ENCODE results near the gene PARVB.
"Not testable (repeated sequence)": the region's sequence is repeated elsewhere in the genome, so short reads cannot be mapped to it uniquely, and the experiment has no call there.

Gene PARVB

DNA sequence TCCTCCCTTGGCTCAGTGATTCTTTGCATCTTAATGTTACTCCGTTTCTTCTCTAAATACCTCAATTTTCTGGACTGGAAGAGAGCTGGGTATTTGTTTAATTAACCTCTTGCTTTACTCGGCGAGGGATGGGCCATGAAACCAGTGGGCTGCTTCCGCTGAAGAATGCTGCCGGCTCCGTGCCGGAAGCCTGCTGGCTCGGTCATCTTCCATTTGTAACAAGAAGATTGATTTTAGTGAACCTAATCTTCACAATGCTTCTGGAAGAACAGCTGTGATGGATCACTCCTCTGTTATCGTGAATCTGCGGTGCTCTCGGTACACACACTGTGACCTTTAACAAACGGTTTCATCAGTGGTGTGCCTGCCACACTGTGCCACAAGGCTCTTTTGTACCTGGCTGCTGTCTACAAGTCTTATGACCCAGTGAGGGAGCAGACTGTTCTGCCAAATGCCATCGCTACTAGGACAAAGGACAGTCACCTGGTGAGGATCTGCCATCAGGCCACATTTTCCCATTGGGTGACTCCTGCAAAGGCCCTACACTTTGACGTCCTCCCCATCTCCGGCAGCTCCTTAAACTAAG is 25.3 kb upstream of the PARVB start:
- DNase-seq: no peak

GRCh38 chr22:43999378-43999777 is 24.7 kb upstream of the PARVB start:
- no peak for DNase-seq

DNA sequence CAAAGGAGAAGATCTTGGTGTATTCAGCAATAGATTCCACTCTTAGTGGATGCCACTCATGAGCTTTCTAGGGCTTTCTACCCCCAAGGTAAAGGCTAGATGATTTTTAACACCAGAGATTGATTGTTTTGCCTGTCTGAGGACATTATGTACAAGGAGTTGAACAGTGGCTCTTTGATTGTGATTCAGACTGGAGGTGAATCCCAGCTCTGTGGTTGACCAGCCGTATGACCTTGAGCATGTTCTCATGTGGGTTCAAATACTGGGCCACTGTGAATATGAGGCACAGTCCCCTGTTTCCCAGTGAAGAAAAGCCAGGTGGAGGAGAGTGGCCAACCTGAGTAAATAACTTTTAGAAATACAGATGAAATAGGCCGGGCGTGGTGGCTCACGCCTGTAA is 24.0 kb upstream of the PARVB start:
- DNase-seq: no peak

GRCh38 chr22:44001521-44001920 is 22.6 kb upstream of the PARVB start:
- no peak for DNase-seq

DNA sequence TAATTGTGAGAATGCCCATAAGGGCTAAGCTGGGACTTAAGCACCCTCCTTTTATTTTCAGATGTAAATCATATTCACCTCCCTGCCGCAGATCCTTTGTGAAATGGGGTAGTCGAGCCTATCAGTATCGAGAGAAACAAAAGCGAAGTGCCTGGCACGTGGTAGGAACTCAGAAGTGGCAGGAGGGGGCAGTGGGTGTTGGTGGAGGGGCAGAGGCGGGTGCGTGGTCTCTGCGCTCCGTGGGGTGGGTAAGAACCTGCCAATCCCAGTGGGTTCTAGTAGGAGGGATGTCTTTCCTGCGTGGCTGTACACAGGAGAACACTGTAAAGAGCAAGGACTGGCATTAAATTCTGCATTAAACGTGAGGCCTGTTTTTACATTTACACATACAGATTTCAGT is 21.8 kb upstream of the PARVB start:
- DNase-seq: no peak

DNA sequence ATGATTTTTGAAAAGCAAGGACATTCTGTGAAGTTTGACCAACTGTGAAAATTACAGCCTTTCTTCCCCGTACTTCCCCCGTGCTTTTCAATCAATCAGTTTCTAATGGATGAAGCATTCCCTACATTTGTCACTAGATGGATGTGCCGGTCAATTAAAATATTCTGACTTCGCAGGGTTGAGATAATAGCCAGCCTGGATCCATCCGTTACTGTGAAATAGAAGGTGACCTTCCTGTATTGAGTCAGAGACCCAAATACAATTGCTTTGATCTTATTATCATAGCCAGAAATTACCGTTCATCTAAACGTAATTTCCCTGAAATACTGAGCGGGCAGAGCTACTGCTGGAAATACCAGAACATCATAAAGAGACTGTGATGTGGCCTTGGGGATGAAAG is 21.1 kb upstream of the PARVB start:
- no peak for DNase-seq

- DNase-seq: no peak
Measured at GRCh38 chr22:44003405-44004103, 20.5 kb upstream of the PARVB start.

DNA sequence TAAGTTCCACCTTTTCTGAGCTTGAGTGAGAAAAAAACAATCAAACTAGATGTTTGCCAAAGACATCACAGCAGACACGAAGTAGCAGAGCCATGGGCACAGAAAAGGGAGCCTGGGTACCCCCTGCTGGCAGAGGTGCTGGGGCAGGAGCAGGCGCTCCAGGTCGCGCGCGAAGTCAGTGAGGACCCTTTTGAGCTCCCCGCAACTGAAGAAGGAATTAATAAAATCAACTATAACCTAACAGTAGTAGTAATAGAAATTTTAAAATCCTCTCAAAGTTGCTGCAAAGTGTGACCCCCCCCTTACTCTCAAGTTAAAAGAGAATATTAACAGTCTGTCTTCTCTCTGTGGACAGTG is 20.0 kb upstream of the PARVB start:
- DNase-seq: no peak

DNA sequence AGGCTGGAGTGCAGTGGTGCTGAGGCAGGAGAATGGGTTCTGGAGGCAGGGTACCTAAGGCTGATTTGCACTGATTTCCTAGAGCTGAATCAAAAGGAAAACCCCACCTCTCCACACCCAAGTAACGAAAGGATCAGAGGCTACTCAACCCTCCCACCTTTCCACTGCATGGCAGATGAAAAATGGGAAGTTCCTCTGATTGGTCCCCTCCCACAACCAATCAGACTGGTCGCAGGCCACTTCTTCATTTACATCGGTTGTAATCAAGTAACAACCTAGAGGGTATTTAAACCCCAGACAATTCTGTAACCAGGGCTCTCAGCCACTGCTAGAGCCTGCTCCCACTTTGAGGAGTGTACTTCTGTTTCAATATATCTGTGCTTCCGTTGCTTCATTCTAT is 18.6 kb upstream of the PARVB start:
- no peak for DNase-seq

GRCh38 chr22:44012162-44012561 is 11.9 kb upstream of the PARVB start:
- DNase-seq: no peak

- DNase-seq: no peak
Measured at GRCh38 chr22:44012591-44012990, 11.5 kb upstream of the PARVB start.

DNA sequence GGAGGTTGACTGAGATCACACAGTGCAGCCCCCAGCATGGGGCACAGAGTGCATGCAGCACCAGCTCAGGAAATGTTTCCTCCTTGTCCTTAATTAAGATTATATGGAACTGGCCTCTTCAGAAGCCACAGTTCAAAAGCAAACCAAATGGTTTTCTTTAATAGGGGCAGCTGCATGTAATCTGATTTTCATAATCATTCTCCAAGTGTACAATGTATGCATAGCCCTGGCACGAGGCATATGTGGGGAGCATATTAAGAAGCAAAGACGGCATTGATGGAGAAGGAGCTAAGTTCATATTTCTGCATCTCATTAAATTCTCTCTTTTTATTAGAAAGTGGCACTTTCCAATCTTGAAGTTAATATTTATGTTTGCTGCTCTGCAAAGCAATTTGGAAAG is 9.9 kb upstream of the PARVB start:
- DNase-seq: no peak

DNA sequence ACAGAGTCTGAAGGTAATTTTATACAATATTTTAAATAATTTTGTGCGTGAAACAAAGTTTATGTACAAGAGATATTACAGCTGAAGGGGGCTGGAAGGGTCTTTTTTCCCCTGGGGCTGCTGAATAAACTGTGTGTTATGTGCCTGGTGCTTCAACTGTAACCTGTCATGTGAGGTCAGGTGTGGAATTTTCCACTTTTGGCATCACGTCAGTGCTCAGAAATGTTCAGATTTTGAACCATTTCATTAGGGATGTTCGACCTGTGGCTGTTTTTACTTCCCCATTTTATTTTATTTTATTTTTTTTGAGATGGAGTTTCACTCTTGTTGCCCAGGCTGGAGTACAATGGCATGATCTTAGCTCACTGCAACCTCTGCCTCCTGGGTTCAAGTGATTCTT is 7.5 kb upstream of the PARVB start:
- not testable (repeated sequence) for DNase-seq

GRCh38 chr22:44018594-44018993 is 5.5 kb upstream of the PARVB start:
- DNase-seq: no peak

- DNase-seq: no peak
Measured at GRCh38 chr22:44019416-44019815, 4.7 kb upstream of the PARVB start.

DNA sequence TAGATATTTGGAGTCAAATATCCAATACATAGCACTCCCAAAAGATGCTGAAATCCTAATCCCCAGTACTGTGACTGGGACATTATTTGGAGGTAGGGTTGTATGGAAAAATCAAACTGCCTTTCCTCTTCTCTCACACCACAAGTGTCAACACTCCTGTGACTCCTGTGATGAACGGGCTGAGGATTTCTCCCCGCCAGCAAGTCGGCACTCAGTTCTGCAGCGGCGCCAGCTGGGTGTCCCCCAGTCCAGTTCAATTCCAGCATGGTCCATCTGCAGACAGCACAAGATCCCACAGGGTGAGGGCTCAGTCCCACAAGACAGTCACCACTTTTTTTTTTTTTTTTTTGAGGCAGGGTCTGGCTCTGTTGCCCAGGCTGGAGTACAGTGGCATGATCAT is 4.3 kb upstream of the PARVB start:
- no peak for DNase-seq

DNA sequence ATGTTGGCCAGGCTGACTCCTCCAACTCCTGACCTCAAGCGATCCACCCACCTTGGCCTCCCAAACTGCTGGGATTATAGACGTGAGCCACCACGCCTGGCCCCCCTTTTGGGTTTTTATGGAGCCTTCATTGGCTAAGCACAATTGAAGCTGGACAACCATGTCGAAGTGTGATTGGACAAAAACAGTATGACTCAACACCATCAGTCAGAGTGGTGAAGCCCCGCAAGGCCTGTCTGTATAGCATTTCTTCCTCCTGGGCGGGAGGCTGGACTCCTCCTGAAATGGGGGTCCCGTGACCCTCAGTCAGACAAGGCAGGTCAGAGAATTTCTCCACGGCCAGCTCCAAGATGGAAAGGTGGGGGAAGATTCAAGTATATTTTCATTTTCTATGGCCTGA is 3.1 kb upstream of the PARVB start:
- DNase-seq: no peak

GRCh38 chr22:44023404-44024287 is 456 bp upstream of the PARVB start:
- peak; percentile 26 for DNase-seq

GRCh38 chr22:44025171-44026065 is 1.3 kb downstream of the PARVB start:
- DNase-seq: no peak

DNA sequence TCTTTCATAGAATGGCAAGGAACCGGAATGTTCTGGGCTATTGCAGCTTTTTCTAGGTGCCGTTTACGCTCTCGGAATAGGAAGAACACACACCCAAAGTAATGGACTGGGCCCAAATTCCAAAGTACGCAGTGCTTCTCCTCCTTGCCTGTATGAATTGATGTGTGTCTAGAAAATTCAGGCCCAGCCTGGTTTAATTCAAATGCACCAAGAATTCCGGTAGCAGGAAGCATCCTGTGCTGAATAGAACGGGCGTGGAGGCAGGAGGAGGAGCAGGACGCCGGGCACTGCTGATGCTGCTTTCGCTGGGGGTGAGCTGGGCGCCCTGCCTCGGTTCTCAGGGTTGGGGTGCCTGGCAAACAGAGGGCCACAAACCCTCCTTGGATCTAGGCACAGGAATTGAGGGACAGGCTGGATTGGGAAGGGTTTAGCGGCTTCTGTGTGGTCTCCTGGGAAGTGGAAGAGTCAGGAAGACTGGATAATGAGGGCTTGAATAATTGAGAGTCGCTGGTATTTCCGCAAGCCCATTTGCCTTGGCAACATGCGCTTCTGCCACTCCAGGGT is 2.0 kb downstream of the PARVB start:
- no peak for DNase-seq

DNA sequence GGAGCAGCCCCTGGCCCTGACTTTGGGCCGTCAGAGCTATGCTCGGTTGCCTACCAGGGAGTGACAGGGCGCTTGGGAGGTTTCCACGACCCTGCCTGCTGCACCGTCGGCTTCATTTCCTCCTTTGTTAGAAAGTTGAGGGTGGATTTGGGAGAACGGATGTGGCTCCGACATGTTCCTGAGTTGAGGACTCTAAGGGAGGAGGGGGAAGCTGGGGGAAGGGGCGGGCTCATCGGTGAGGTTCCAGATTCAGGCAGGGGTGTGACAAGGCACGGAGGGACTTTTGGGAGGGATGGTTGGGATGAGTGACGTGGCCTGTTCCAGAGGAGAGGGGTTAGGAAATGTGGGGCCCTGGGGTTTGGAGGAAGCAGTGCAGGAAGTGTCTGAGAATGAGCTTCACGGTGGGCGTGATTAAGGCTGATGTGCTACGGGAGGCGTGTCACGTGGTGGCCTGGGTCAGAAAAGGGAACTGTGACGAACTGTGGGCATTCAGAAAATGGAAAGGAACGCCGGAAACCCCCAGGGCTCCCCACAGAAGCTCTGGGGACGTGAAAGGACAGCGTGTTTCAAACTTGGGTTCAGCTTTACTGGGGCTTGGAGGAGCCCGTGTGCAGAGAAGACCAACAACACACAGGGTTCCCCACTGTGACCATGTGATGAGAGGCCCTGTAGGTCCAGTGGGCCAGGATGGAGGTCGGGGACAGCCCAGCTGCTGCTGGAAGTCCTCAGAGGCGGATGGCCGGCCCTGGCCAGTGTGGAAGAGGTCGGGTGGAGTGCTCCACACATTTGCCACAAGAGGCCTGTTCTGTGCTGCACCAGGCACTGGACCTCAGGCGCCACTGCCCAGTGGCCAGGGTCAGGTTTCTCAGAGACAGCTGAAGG is 2.8 kb downstream of the PARVB start:
- DNase-seq: no peak

DNA sequence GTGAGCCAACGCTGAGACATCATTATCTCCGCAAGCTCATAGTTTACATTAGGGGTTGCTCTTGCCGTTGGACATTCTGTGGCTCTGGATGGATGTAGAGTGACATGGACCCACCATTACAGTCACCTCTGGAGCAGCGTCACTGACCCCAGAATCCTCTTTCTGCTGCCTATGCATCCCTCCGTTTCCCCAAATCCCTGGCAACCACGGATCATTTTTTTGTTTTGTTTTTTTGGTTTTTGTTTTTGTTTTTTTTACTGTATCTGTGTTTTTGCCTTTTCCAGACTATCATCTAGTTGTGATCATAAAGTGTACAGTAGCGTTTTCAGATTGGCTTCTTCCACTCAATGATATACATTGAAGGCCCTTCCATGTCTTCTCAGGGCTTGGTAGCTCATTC is 4.0 kb downstream of the PARVB start:
- DNase-seq: no peak

Measured in NCI-H146 (cell line).